Colonic mucosa (tissue), 4 donors: ENCODE results near the gene SDCBP2. TPM values are rescaled to one million over a fixed set of nuclear protein-coding genes. Genes with fewer than 3 reads are reported as not detected.

Experiments
- DNase-seq: peaks from one replicate; pipeline ENCODE4 v3.0.0-alpha.2; 2020
- H3K27ac ChIP-seq: fragments of 200-600 bp; one replicate; pipeline ENCODE4 v1.8.0; 2021
- H3K27me3 ChIP-seq: fragments of 200-600 bp; one replicate; pipeline ENCODE4 v1.8.0; 2021
- H3K36me3 ChIP-seq: fragments of 200-600 bp; one replicate; pipeline ENCODE4 v1.8.0; 2021
- H3K4me1 ChIP-seq: fragments of 200-600 bp; one replicate; pipeline ENCODE4 v1.8.0; 2021; ENCODE audit warnings: mild to moderate bottlenecking
- H3K4me3 ChIP-seq: fragments of 200-600 bp; one replicate; pipeline ENCODE4 v1.8.0; 2021
- H3K9ac ChIP-seq, 2 donors: one replicate each; pipeline ENCODE4 v1.7.0; 2013; ENCODE audit warnings: control low read depth in 2 of 2, low read depth in 2 of 2, low read length in 2 of 2
- H3K9me3 ChIP-seq: fragments of 200-600 bp; one replicate; pipeline ENCODE4 v1.8.0; 2021
- CTCF ChIP-seq: fragments of 200-600 bp; IDR thresholded peaks from one replicate; pipeline ENCODE4 v1.8.0; 2022; ENCODE audit warnings: antibody characterized with exemption, mild to moderate bottlenecking
- intact Hi-C: fragments of 100-400 bp; cut with DNase I; formaldehyde crosslinking; loops from one replicate; pipeline ENCODE4 v1.14.1; 2022
- total RNA-seq, 2 donors: library from RNA; stranded (reverse); fragmentation: NEBNext Ultra II Directional in 1 of 2; extraction: Animal tissue kit (Norgen Biotek cat#: 25700) in 1 of 2; gene quantifications; one replicate each; pipeline ENCODE4 v1.2.1, GENCODE V29; 2021
- donor health status: healthy.
- donor health status: DM: no; HTN: no; CAD: no.
- donor health status: DM: no; HTN: no; CAD: no.

The SDCBP2 gene
- total RNA-seq, 2 donors from 2014 or later: 202 to 345 TPM

GRCh38 chr20:1310071-1310470, 18.9 kb downstream of the SDCBP2 start:
- TF ChIP-seq CTCF: no peak
- Histone ChIP-seq H3K27ac (no peak overlapping the region), H3K36me3 (peaks cover 3% of the 10 kb centered on the region), H3K27me3 (no peaks in the 10 kb centered on the region), H3K9me3 (no peaks in the 10 kb centered on the region), H3K4me3 (no peak overlapping the region), H3K4me1 (no peaks in the 10 kb centered on the region), H3K9ac (no peak overlapping the region)
- no peak for DNase-seq
- intact Hi-C loops: no loop called here

DNA sequence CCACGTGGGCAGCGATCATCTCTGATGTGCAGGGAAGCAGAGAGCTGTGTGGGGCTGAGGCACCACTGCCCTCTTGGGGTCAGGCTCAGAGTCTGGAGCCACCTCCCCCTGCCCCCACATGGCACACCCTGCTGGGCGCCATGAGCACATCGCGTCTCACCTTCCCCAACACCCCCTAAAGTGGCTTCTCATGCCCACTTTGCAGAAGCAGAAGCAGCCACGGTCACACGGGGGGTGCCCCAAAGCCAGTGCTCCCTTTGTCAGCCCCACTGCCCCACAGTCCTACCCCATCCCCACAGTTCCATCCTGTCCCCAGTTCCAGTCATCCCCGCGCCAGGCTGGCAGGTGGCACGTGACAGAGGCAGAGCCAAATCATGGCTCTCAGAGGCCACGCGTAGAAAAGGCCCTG, 19.5 kb downstream of the SDCBP2 start:
- Histone ChIP-seq H3K4me3 (no peak overlapping the region), H3K27me3 (no peaks in the 10 kb centered on the region), H3K9ac (no peak overlapping the region), H3K9me3 (no peaks in the 10 kb centered on the region), H3K36me3 (peaks cover 3% of the 10 kb centered on the region), H3K4me1 (no peaks in the 10 kb centered on the region), H3K27ac (no peak overlapping the region)
- DNase-seq: no peak
- TF ChIP-seq CTCF: no peak
- intact Hi-C loops: no loop called here

DNA sequence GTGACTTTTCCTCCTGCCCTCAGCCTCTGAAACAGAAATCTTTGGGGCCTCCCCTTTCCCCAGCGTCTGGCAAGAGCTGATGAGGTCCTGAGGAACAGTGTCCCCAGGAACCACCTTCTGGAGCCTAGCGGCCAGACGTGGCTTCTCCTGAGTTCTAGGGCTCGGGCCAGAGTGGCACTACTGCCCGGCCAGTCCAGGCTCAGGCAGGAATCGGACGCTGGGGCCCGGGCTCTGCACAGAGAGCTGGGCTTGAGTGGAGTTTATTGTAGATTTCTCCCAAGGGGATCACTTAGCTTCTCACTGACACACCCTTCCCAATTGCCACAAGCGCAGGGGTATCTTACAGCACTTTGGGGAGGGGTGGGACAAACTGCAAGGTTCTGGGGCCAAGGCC, 20.2 kb downstream of the SDCBP2 start:
- Histone ChIP-seq H3K27ac (no peak overlapping the region), H3K9ac (no peak overlapping the region), H3K4me3 (no peak overlapping the region), H3K4me1 (no peaks in the 10 kb centered on the region), H3K9me3 (no peaks in the 10 kb centered on the region), H3K36me3 (peaks cover 3% of the 10 kb centered on the region), H3K27me3 (no peaks in the 10 kb centered on the region)
- DNase-seq: no peak
- no peak for TF ChIP-seq CTCF
- intact Hi-C loops: no loop called here

GRCh38 chr20:1308067-1308701, 20.8 kb downstream of the SDCBP2 start:
- Histone ChIP-seq H3K4me1 (no peaks in the 10 kb centered on the region), H3K4me3 (no peak overlapping the region), H3K27ac (no peak overlapping the region), H3K9ac (no peak overlapping the region), H3K9me3 (no peaks in the 10 kb centered on the region), H3K36me3 (peaks cover 3% of the 10 kb centered on the region), H3K27me3 (no peaks in the 10 kb centered on the region)
- DNase-seq: no peak
- no peak for TF ChIP-seq CTCF
- intact Hi-C loops: no loop called here

DNA sequence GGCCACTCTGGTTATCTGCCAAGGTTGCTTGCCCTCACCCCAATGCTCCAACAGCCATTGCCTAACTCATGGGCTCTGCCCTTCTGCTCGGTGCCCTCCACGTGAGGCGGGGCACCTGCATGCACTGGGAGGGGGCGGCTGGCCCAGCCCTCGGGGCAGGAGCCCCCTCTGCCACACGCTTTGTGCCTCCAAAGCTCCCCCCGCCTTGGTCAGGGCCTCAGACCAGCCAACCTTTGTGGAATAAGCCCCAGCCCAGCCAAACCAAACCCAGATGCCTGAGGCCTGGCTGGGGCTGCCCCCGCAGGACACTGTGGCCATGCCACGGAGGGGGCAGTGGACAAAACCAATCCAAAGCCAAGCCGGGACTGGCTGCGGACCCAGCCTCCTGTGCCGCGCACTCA, 21.4 kb downstream of the SDCBP2 start:
- H3K9me3 ChIP-seq: no peaks in the 10 kb centered on the region
- intact Hi-C loops: no loop called here
- peaks cover 3% of the 10 kb centered on the region for H3K36me3 ChIP-seq
- no peak for TF ChIP-seq CTCF
- no peak for DNase-seq
- no peak overlapping the region for H3K4me3 ChIP-seq
- no peaks in the 10 kb centered on the region for H3K27me3 ChIP-seq
- no peak overlapping the region for H3K9ac ChIP-seq
- no peak overlapping the region for H3K27ac ChIP-seq
- H3K4me1 ChIP-seq: no peaks in the 10 kb centered on the region
